HepG2 (cell line): Measurements from ENCODE around the gene SBNO1. TPM values are rescaled to one million over a fixed set of nuclear protein-coding genes. Genes with fewer than 3 reads are reported as not detected.

Experiments used
- ATF3 ChIP-seq: sonication (generic); formaldehyde crosslinking; IDR thresholded peaks from 2 replicates; pipeline ENCODE4 v1.4.0; 2020; ENCODE audit warnings: missing genetic modification reagents
- BRD4 ChIP-seq: sonication (generic); formaldehyde crosslinking; IDR thresholded peaks from 2 replicates; pipeline ENCODE4 v1.4.0; 2020; ENCODE audit warnings: missing genetic modification reagents
- GATA4 ChIP-seq: sonication (generic); IDR thresholded peaks from 2 replicates; pipeline ENCODE4 v1.6.1; 2016; ENCODE audit warnings: antibody characterized with exemption, low read depth, borderline replicate concordance
- HMG20A ChIP-seq: IDR thresholded peaks from 2 replicates; pipeline ENCODE4 v1.6.1; 2016; ENCODE audit warnings: borderline replicate concordance
- MXD1 ChIP-seq: sonication (generic); formaldehyde crosslinking; IDR thresholded peaks from 2 replicates; pipeline ENCODE4 v1.4.0; 2020; ENCODE audit warnings: mild to moderate bottlenecking, missing genetic modification reagents
- POLR2AphosphoS2 ChIP-seq: IDR thresholded peaks from 2 replicates; pipeline ENCODE4 v1.6.1; 2011; ENCODE audit warnings: low read depth, low read length, improper control_type of control experiment
- POLR2G ChIP-seq: fragments of 200-400 bp; formaldehyde crosslinking; IDR thresholded peaks from 2 replicates; pipeline ENCODE4 v1.6.1; 2018; ENCODE audit warnings: mild to moderate bottlenecking, low read depth, low read length, moderate library complexity
- PRDM4 ChIP-seq: sonication (generic); formaldehyde crosslinking; IDR thresholded peaks from 2 replicates; pipeline ENCODE4 v1.9.0; 2021; ENCODE audit warnings: missing genetic modification reagents, borderline replicate concordance
- RNF2 ChIP-seq: fragments of 450-650 bp; conservative IDR thresholded peaks from 2 replicates; pipeline ENCODE4 v1.6.1; 2016; ENCODE audit warnings: low read depth
- SPEN ChIP-seq: sonication (generic); formaldehyde crosslinking; IDR thresholded peaks from 2 replicates; pipeline ENCODE4 v1.5.1; 2020; ENCODE audit warnings: low read depth, mild to moderate bottlenecking, missing genetic modification reagents
- ZBTB2 ChIP-seq: sonication (generic); formaldehyde crosslinking; IDR thresholded peaks from 2 replicates; pipeline ENCODE4 v1.8.0; 2022; ENCODE audit warnings: low read depth, missing genetic modification reagents
- ZFAT ChIP-seq: sonication (generic); formaldehyde crosslinking; conservative IDR thresholded peaks from 2 replicates; pipeline ENCODE4 v1.8.1; 2023; ENCODE audit warnings: missing genetic modification reagents, inconsistent platforms
- ZFX ChIP-seq: sonication (generic); formaldehyde crosslinking; IDR thresholded peaks from 2 replicates; pipeline ENCODE4 v1.4.0; 2020; ENCODE audit warnings: mild to moderate bottlenecking, low read depth, missing genetic modification reagents, moderate library complexity
- ZNF138 ChIP-seq: sonication (generic); formaldehyde crosslinking; IDR thresholded peaks from 2 replicates; pipeline ENCODE4 v1.5.0; 2020; ENCODE audit warnings: mild to moderate bottlenecking, low read depth, missing genetic modification reagents
- ZNF207 ChIP-seq: fragments of 450-650 bp; IDR thresholded peaks from 2 replicates; pipeline ENCODE4 v1.6.1; 2016; ENCODE audit warnings: antibody characterized with exemption, borderline replicate concordance
- ZNF460 ChIP-seq: sonication (generic); formaldehyde crosslinking; IDR thresholded peaks from 2 replicates; pipeline ENCODE4 v1.5.1; 2020; ENCODE audit warnings: missing genetic modification reagents, mild to moderate bottlenecking, borderline replicate concordance
- ZNF543 ChIP-seq: sonication (generic); formaldehyde crosslinking; IDR thresholded peaks from 2 replicates; pipeline ENCODE4 v1.4.0; 2020; ENCODE audit warnings: mild to moderate bottlenecking, missing genetic modification reagents
- ZNF546 ChIP-seq: sonication (generic); formaldehyde crosslinking; conservative IDR thresholded peaks from 2 replicates; pipeline ENCODE4 v1.8.1; 2023; ENCODE audit warnings: mild to moderate bottlenecking, missing genetic modification reagents
- ZNF639 ChIP-seq: conservative IDR thresholded peaks from 2 replicates; pipeline ENCODE4 v1.6.1; 2018; ENCODE audit warnings: missing genetic modification reagents
- ZNF720 ChIP-seq: sonication (generic); formaldehyde crosslinking; IDR thresholded peaks from 2 replicates; pipeline ENCODE4 v1.4.0; 2020; ENCODE audit warnings: missing genetic modification reagents
- ZNF747 ChIP-seq: sonication (generic); formaldehyde crosslinking; IDR thresholded peaks from 2 replicates; pipeline ENCODE4 v1.8.1; 2023; ENCODE audit warnings: missing genetic modification reagents, mild to moderate bottlenecking, borderline replicate concordance
- ZNF790 ChIP-seq: sonication (generic); formaldehyde crosslinking; IDR thresholded peaks from 2 replicates; pipeline ENCODE4 v1.8.0; 2022; ENCODE audit warnings: missing genetic modification reagents, mild to moderate bottlenecking, borderline replicate concordance
- ZNF83 ChIP-seq: sonication (generic); formaldehyde crosslinking; IDR thresholded peaks from 2 replicates; pipeline ENCODE4 v1.4.0; 2020; ENCODE audit warnings: missing genetic modification reagents, mild to moderate bottlenecking, borderline replicate concordance
- polyA plus RNA-seq, 8 experiments: library from polyadenylated mRNA; depleted of rRNA in 3 of 8; stranded (reverse) in 7 of 8; unstranded in 1 of 8; fragments of >200 nt; fragmentation: Illumina TruSeq in 4 of 8; extraction: Trizol in 4 of 8; gene quantifications; 2 replicates each; pipeline versions ENCODE4 v1.2.1 to v1.2.3, GENCODE V29; 2011 to 2016; ENCODE audit warnings: low read depth in 4 of 8, missing spikeins in 1 of 8, mixed read lengths in 1 of 8; ENCODE audit not compliant: insufficient read depth in 1 of 8
- total RNA-seq, 5 experiments: library from RNA; depleted of rRNA; stranded (reverse); fragments of >200 nt; fragmentation: Illumina TruSeq; extraction: Trizol; gene quantifications; 2 replicates each; pipeline ENCODE4 v1.2.3, GENCODE V29; 2016; ENCODE audit warnings: low read depth in 1 of 5

Gene SBNO1
- total and polyA plus RNA-seq, 2 of the 13 experiments (the other 11 are each of a cell fraction or from before 2014, with no cell fraction given), result 10.9 to 40.2 TPM

- TF ChIP-seq GATA4 (no peak), ZNF747 (no peak; the same call in 1 of the 2 replicates), PRDM4 (CRISPR knock-in tag) (no peak), ZFX (CRISPR knock-in tag) (peak; percentile 52; the same call in 1 of the 2 replicates), ZNF639 (no peak), ZNF138 (CRISPR knock-in tag) (no peak), MXD1 (CRISPR knock-in tag) (no peak), BRD4 (CRISPR knock-in tag) (no peak), ZNF460 (CRISPR knock-in tag) (peak; percentile 92; the same call in 1 of the 2 replicates), ZNF207 (no peak), ZNF720 (CRISPR knock-in tag) (no peak), ZNF790 (CRISPR knock-in tag) (no peak), ZNF543 (CRISPR knock-in tag) (peak; percentile 56; the same call in 1 of the 2 replicates), ZNF546 (CRISPR knock-in tag) (no peak), HMG20A (CRISPR knock-in tag) (peak; percentile 11; the same call in 1 of the 2 replicates), ZNF83 (CRISPR knock-in tag) (no peak), RNF2 (no peak), POLR2AphosphoS2 (no peak), POLR2G (no peak), SPEN (CRISPR knock-in tag) (peak; percentile 17; the same call in 1 of the 2 replicates), ZFAT (CRISPR knock-in tag) (no peak), ATF3 (CRISPR knock-in tag) (peak; percentile 10; the same call in 1 of the 2 replicates), ZBTB2 (CRISPR knock-in tag) (no peak)
Observed at GRCh38 chr12:123293178-123293760, 71.4 kb downstream of the SBNO1 start (continued).
